Spleen (tissue), 7 donors: ENCODE data around the gene DAZAP1.

ENCODE experiments used
- POLR2A ChIP-seq, 3 donors: fragments of 450-650 bp; IDR thresholded peaks; one replicate each; pipeline ENCODE4 v1.5.1; 2017; ENCODE audit warnings: antibody characterized with exemption in 3 of 3, mild to moderate bottlenecking in 1 of 3
- POLR2AphosphoS5 ChIP-seq, 3 donors: sonication (generic); formaldehyde crosslinking; IDR thresholded peaks; one replicate each; pipeline ENCODE4 v1.5.1; 2017; ENCODE audit warnings: antibody characterized with exemption in 3 of 3
- TF ChIP-seq, protein P1 (sequence below), 11 experiments: fragments of 200-600 bp in 7 of 11; fragments of 450-650 bp in 4 of 11; sonication (generic) in 4 of 11; IDR thresholded peaks in 8 of 11; conservative IDR thresholded peaks in 3 of 11; 1 replicate in 7 of 11; 2 replicates in 4 of 11; pipeline versions ENCODE4 v1.4.0 to v1.8.0; 2016 to 2021; ENCODE audit warnings: antibody characterized with exemption in 11 of 11, inconsistent platforms in 4 of 11, mild to moderate bottlenecking in 1 of 11
- donor health status: DM: no; HTN: no; CAD: no; lungs with moderate emphysema.
- donor health status: DM: no; HTN: no; CAD: no.
- donor health status: DM: no; HTN: no; CAD: no.

DNA sequence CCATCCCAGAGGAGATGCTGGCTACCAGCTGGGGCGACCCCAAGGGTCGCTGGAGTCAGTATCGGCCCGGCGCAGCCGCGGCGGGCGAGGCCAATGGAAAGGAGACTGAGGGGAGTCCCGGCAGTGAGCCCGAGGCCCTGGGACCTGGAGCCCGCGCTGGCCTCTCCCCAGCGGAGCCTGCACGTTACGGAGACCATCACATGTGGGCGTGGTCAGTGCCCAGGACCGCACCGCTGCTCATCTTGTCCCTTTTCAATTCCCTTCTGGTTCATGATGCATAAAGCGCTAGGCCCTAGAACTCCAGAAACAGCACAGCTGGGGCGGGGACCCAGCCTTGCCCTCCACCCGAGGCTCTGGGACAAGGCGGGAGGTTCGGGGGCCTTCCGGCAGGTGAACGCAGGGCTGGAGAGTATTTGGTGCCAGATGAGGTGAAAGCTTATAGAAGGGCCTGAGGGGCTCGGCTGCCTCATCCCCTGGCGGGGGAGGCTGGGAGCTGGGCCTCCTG, 63.7 kb downstream of the DAZAP1 start:
- TF ChIP-seq, protein P1, sequence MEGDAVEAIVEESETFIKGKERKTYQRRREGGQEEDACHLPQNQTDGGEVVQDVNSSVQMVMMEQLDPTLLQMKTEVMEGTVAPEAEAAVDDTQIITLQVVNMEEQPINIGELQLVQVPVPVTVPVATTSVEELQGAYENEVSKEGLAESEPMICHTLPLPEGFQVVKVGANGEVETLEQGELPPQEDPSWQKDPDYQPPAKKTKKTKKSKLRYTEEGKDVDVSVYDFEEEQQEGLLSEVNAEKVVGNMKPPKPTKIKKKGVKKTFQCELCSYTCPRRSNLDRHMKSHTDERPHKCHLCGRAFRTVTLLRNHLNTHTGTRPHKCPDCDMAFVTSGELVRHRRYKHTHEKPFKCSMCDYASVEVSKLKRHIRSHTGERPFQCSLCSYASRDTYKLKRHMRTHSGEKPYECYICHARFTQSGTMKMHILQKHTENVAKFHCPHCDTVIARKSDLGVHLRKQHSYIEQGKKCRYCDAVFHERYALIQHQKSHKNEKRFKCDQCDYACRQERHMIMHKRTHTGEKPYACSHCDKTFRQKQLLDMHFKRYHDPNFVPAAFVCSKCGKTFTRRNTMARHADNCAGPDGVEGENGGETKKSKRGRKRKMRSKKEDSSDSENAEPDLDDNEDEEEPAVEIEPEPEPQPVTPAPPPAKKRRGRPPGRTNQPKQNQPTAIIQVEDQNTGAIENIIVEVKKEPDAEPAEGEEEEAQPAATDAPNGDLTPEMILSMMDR (IDR thresholded peaks at IDR 0.05 in 8 of 11, conservative IDR thresholded peaks at IDR 0.05 in 3 of 11), result no peak
- TF ChIP-seq POLR2AphosphoS5 (IDR thresholded peaks at IDR 0.05) (peak in 1 of 3 donors; percentile 8), POLR2A (IDR thresholded peaks at IDR 0.05) (no peak)
